ENCODE measurements around the gene TRPV2.

GRCh38 chr17:16448490-16448889, 33.1 kb downstream of the TRPV2 start:
- TF ChIP-seq FOXA1 (IDR thresholded peaks at IDR 0.05): no peak
- no peak for TF ChIP-seq CTCF (IDR thresholded peaks at IDR 0.05; ENCODE audit: low read depth, low read length, missing input control)
- TF ChIP-seq REST (IDR thresholded peaks at IDR 0.05): no peak
- TF ChIP-seq MAX (IDR thresholded peaks at IDR 0.05): no peak
